ENCODE data around the gene LMO1. TPM values are rescaled to one million over a fixed set of nuclear protein-coding genes. Genes with fewer than 3 reads are reported as not detected.
A peak's percentile ranks its signal among the peaks of the same experiment; 100 is the strongest.

Gene LMO1
- total and polyA plus RNA-seq, 12 donors = 0.22 to 2.5 (median 1.2) TPM; not detected in 6

DNA sequence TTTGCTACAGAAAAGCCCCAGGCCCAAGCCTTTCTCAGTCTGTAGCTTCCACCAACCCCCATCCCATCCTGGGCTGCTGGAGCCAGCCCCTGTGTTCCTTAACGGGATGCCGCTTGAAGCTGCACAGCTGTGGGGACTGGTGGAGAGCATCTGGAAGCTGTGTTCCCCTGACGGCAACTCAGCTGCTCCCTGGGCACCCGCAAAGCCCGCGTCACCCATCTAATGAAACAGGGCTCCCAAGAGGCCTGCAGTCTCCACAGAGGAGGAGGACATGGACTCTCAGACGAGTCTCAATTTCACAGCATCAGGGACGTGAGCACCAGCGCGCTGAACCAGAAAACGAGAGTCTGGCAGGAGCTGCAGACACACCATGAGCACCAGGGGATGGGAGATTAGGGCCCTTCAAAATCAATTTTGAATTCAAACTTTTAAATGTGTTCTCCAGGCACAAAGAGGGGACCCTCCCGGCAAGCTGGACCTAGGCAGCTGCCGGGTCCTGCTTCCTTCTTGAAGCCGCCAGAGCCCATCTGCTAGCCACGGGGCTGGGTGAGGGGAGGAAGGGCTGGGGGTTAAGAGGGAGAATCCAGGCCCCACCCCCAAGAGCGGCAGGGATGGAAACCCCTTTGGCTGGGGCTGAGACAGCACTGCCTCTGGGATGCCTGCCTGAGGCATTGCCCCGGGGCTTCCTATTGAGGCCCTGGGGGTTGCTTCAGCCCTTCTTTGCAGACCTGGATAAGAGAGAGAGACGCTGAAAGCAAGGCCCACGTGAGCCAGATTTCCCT lies 21.0 kb downstream of the LMO1 start:
- H3K36me3 ChIP-seq (replicated peaks in 1 of 2) = no peaks in the 10 kb centered on the region
- no peak overlapping the region for H3K27ac ChIP-seq
- no peaks in the 10 kb centered on the region for H3K9me3 ChIP-seq (replicated peaks in 1 of 3)
- intact Hi-C loops (cut with DNase I) = no loop called here
- WGBS, 4 donors = 62 to 77% (median 68%) methylated on average over 10 to 19 of the region's 19 CpGs
- DNase-seq = no peak
- H3K27me3 ChIP-seq = no peaks in the 10 kb centered on the region
- no peaks in the 10 kb centered on the region for H3K4me1 ChIP-seq (replicated peaks in 1 of 2)
- TF ChIP-seq, protein P1, sequence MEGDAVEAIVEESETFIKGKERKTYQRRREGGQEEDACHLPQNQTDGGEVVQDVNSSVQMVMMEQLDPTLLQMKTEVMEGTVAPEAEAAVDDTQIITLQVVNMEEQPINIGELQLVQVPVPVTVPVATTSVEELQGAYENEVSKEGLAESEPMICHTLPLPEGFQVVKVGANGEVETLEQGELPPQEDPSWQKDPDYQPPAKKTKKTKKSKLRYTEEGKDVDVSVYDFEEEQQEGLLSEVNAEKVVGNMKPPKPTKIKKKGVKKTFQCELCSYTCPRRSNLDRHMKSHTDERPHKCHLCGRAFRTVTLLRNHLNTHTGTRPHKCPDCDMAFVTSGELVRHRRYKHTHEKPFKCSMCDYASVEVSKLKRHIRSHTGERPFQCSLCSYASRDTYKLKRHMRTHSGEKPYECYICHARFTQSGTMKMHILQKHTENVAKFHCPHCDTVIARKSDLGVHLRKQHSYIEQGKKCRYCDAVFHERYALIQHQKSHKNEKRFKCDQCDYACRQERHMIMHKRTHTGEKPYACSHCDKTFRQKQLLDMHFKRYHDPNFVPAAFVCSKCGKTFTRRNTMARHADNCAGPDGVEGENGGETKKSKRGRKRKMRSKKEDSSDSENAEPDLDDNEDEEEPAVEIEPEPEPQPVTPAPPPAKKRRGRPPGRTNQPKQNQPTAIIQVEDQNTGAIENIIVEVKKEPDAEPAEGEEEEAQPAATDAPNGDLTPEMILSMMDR (IDR thresholded peaks at IDR 0.05) = no peak
- TF ChIP-seq POLR2A (IDR thresholded peaks at IDR 0.05) = no peak
- no peak overlapping the region for H3K4me3 ChIP-seq

DNA sequence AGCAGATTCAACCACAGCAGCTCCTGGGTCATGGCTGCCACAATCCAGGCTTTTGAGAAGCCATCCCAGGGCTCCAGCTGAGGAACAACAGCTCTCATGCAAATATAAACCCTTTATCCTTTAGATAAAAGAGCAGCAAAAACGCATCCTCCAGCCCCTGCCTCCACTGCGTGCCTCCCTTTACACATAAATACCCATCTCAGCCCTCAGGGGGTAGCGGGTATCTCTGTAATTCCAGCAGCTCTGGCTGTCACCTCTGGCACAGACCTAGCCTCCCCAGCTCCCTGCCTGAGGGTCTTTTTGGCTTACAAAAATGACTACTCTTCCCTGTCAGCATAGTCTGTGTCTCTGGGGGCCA lies 21.6 kb downstream of the LMO1 start:
- H3K9me3 ChIP-seq (replicated peaks in 1 of 3) = no peaks in the 10 kb centered on the region
- no peak for TF ChIP-seq POLR2A (IDR thresholded peaks at IDR 0.05)
- TF ChIP-seq, protein P1 (IDR thresholded peaks at IDR 0.05) = no peak
- H3K4me1 ChIP-seq (replicated peaks in 1 of 2) = no peaks in the 10 kb centered on the region
- intact Hi-C loops (cut with DNase I) = no loop called here
- no peak for DNase-seq
- H3K27me3 ChIP-seq = no peaks in the 10 kb centered on the region
- H3K27ac ChIP-seq = no peak overlapping the region
- 73 to 85% (median 81%) methylated on average over 1 to 3 of the region's 3 CpGs for WGBS, 4 donors
- H3K4me3 ChIP-seq = no peak overlapping the region
- no peaks in the 10 kb centered on the region for H3K36me3 ChIP-seq (replicated peaks in 1 of 2)

DNA sequence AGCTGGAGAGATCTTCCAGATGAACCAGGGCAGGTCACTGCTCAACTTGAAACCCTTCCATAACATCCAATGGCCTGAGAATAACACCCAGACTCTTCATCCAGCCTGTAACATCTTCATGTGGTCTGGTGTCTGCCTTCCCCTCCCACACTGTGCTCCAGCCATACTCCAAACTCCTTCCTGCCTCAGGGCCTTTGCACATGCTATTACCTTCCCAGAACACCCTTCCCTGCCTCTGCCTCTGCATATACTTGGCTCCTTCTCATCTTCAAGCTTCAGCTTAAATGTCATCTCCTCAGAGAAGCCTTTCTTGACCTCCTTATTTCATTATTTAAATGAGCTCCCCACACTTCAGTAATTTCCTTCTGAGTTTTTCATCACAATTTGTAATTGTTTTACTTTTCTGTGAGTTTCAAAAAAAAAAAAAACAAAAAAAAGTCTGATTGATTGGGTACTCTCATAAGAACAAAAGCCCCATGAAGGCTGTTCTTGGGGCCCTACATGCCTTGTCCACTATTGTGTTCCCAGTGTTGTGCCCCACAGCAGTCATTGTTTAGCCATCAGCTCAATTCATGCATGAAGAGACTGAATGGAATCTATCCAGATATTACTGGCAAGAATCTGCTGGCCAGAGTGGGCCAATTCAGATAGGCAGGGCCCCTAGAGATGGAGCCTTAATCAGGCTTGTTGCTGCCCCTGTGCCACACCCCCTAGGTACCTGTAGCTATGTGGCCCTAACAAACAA lies 22.1 kb downstream of the LMO1 start:
- Histone ChIP-seq H3K4me1 (replicated peaks in 1 of 2) (no peaks in the 10 kb centered on the region), H3K27ac (no peak overlapping the region), H3K27me3 (no peaks in the 10 kb centered on the region), H3K9me3 (replicated peaks in 1 of 3) (no peaks in the 10 kb centered on the region), H3K36me3 (replicated peaks in 1 of 2) (no peaks in the 10 kb centered on the region), H3K4me3 (no peak overlapping the region)
- TF ChIP-seq, protein P1 (IDR thresholded peaks at IDR 0.05) = no peak
- no peak for TF ChIP-seq POLR2A (IDR thresholded peaks at IDR 0.05)
- intact Hi-C loops (cut with DNase I) = no loop called here
- no peak for DNase-seq

DNA sequence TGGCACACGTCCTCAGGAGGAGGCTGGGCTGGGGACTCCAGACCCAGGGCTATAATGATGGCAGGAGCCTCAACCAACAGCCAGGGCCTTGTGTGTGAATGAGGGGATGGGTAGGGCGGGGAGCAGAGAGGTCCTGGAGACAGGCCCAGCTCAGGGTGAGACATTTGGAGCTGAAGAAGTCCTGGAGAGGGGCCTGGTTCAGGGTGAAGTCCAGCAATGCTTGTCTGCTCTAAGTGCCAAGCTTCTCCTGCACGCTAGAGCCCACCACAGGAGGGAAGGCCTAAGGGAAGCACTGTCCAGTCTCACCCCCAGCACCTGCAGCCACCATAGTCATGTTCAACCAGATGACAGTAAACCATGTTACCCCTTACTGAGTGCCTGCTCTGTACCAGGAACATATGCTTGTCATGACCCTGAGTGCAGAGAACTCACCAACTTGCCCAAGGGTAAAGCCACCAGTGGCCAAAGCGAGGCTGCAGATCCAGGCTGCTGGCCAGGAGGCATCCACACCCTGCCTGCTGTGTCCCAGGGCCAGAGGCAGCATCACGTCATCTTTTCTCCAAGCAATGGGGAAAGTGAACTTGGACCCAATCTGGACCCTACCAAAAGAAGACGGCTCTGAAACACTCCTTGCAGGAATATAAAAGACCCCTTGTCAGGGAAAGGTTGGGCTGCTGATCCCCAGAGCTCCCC lies 24.0 kb downstream of the LMO1 start:
- Histone ChIP-seq H3K4me3 (no peak overlapping the region), H3K9me3 (replicated peaks in 1 of 3) (no peaks in the 10 kb centered on the region), H3K27me3 (no peaks in the 10 kb centered on the region), H3K27ac (no peak overlapping the region), H3K36me3 (replicated peaks in 1 of 2) (no peaks in the 10 kb centered on the region), H3K4me1 (replicated peaks in 1 of 2) (no peaks in the 10 kb centered on the region)
- intact Hi-C loops (cut with DNase I) = no loop called here
- peak in 1 of 7 donors; percentile 52 for DNase-seq
- TF ChIP-seq POLR2A (IDR thresholded peaks at IDR 0.05) = no peak
- TF ChIP-seq, protein P1 (IDR thresholded peaks at IDR 0.05) = no peak
- WGBS, 4 donors = 76 to 90% (median 83%) methylated on average over 6 of the region's 6 CpGs
